ENCODE results near the gene ARHGAP42.

The ARHGAP42 gene

GRCh38 chr11:100687054-100687629, at the start of gene ARHGAP42:
Gene ARHGAP42 (plus strand): TSS chr11:100687288. CDS start chr11:100687679, 391 bp downstream.
- peak within 1 kb of the TSS; percentile 80 for H2AFZ ChIP-seq (ENCODE audit: low read length, unreplicated experiment)
- H3K4me3 ChIP-seq (ENCODE audit: low read depth, low read length): peak within 1 kb of the TSS; percentile 93
- H3K27ac ChIP-seq (ENCODE audit: low read depth, low read length): peak within 1 kb of the TSS; percentile 55; the same call in 1 of the 2 replicates
- H3K79me2 ChIP-seq (ENCODE audit: control insufficient read depth, insufficient read depth, low read length, unreplicated experiment): peaks cover 13% of the 10 kb centered on the region
- no peaks in the 10 kb centered on the region for H3K27me3 ChIP-seq (ENCODE audit: insufficient read depth, low read length)
- peaks cover 36% of the 10 kb centered on the region for H3K4me1 ChIP-seq (ENCODE audit: control insufficient read depth, insufficient read depth, low read length, unreplicated experiment)
- H3K36me3 ChIP-seq (ENCODE audit: insufficient read depth, low read length): no peaks in the 10 kb centered on the region

GRCh38 chr11:100637706-100638105, 49.4 kb upstream of the ARHGAP42 start:
- H3K79me2 ChIP-seq (ENCODE audit: control insufficient read depth, insufficient read depth, low read length, unreplicated experiment): no peaks in the 10 kb centered on the region
- no peaks in the 10 kb centered on the region for H3K27me3 ChIP-seq (ENCODE audit: insufficient read depth, low read length)
- no peak overlapping the region for H2AFZ ChIP-seq (ENCODE audit: low read length, unreplicated experiment)
- H3K36me3 ChIP-seq (ENCODE audit: insufficient read depth, low read length): no peaks in the 10 kb centered on the region
- no peak overlapping the region for H3K4me3 ChIP-seq (ENCODE audit: low read depth, low read length)
- H3K4me1 ChIP-seq (ENCODE audit: control insufficient read depth, insufficient read depth, low read length, unreplicated experiment): peaks cover 8% of the 10 kb centered on the region
- no peak overlapping the region for H3K27ac ChIP-seq (ENCODE audit: low read depth, low read length)

- Histone ChIP-seq H3K27ac (ENCODE audit: low read depth, low read length) (no peak overlapping the region), H3K27me3 (ENCODE audit: insufficient read depth, low read length) (no peaks in the 10 kb centered on the region), H3K4me1 (ENCODE audit: control insufficient read depth, insufficient read depth, low read length, unreplicated experiment) (no peaks in the 10 kb centered on the region), H2AFZ (ENCODE audit: low read length, unreplicated experiment) (no peak overlapping the region), H3K79me2 (ENCODE audit: control insufficient read depth, insufficient read depth, low read length, unreplicated experiment) (no peaks in the 10 kb centered on the region), H3K36me3 (ENCODE audit: insufficient read depth, low read length) (no peaks in the 10 kb centered on the region), H3K4me3 (ENCODE audit: low read depth, low read length) (no peak overlapping the region)
Measured at GRCh38 chr11:100638648-100639047, 48.4 kb upstream of the ARHGAP42 start.

GRCh38 chr11:100639140-100639539, 47.9 kb upstream of the ARHGAP42 start:
- H3K4me1 ChIP-seq (ENCODE audit: control insufficient read depth, insufficient read depth, low read length, unreplicated experiment): no peaks in the 10 kb centered on the region
- peak overlapping the region; percentile 64 for H2AFZ ChIP-seq (ENCODE audit: low read length, unreplicated experiment)
- H3K27me3 ChIP-seq (ENCODE audit: insufficient read depth, low read length): no peaks in the 10 kb centered on the region
- no peaks in the 10 kb centered on the region for H3K79me2 ChIP-seq (ENCODE audit: control insufficient read depth, insufficient read depth, low read length, unreplicated experiment)
- no peak overlapping the region for H3K4me3 ChIP-seq (ENCODE audit: low read depth, low read length)
- H3K36me3 ChIP-seq (ENCODE audit: insufficient read depth, low read length): no peaks in the 10 kb centered on the region
- H3K27ac ChIP-seq (ENCODE audit: low read depth, low read length): no peak overlapping the region

- H3K4me1 ChIP-seq (ENCODE audit: control insufficient read depth, insufficient read depth, low read length, unreplicated experiment): no peaks in the 10 kb centered on the region
- H3K79me2 ChIP-seq (ENCODE audit: control insufficient read depth, insufficient read depth, low read length, unreplicated experiment): no peaks in the 10 kb centered on the region
- no peaks in the 10 kb centered on the region for H3K36me3 ChIP-seq (ENCODE audit: insufficient read depth, low read length)
- H3K27me3 ChIP-seq (ENCODE audit: insufficient read depth, low read length): no peaks in the 10 kb centered on the region
- no peak overlapping the region for H3K27ac ChIP-seq (ENCODE audit: low read depth, low read length)
- no peak overlapping the region for H3K4me3 ChIP-seq (ENCODE audit: low read depth, low read length)
- no peak overlapping the region for H2AFZ ChIP-seq (ENCODE audit: low read length, unreplicated experiment)
Measured at GRCh38 chr11:100640071-100640470, 47.0 kb upstream of the ARHGAP42 start.

- no peaks in the 10 kb centered on the region for H3K36me3 ChIP-seq (ENCODE audit: insufficient read depth, low read length)
- no peaks in the 10 kb centered on the region for H3K79me2 ChIP-seq (ENCODE audit: control insufficient read depth, insufficient read depth, low read length, unreplicated experiment)
- H3K4me3 ChIP-seq (ENCODE audit: low read depth, low read length): no peak overlapping the region
- no peaks in the 10 kb centered on the region for H3K4me1 ChIP-seq (ENCODE audit: control insufficient read depth, insufficient read depth, low read length, unreplicated experiment)
- no peak overlapping the region for H3K27ac ChIP-seq (ENCODE audit: low read depth, low read length)
- H2AFZ ChIP-seq (ENCODE audit: low read length, unreplicated experiment): no peak overlapping the region
- no peaks in the 10 kb centered on the region for H3K27me3 ChIP-seq (ENCODE audit: insufficient read depth, low read length)
Measured at GRCh38 chr11:100640646-100641045, 46.4 kb upstream of the ARHGAP42 start.

GRCh38 chr11:100641456-100641855, 45.6 kb upstream of the ARHGAP42 start:
- Histone ChIP-seq H3K36me3 (ENCODE audit: insufficient read depth, low read length) (no peaks in the 10 kb centered on the region), H3K4me1 (ENCODE audit: control insufficient read depth, insufficient read depth, low read length, unreplicated experiment) (no peaks in the 10 kb centered on the region), H3K4me3 (ENCODE audit: low read depth, low read length) (no peak overlapping the region), H3K27me3 (ENCODE audit: insufficient read depth, low read length) (no peaks in the 10 kb centered on the region), H3K27ac (ENCODE audit: low read depth, low read length) (no peak overlapping the region), H2AFZ (ENCODE audit: low read length, unreplicated experiment) (no peak overlapping the region), H3K79me2 (ENCODE audit: control insufficient read depth, insufficient read depth, low read length, unreplicated experiment) (no peaks in the 10 kb centered on the region)

GRCh38 chr11:100646545-100646944, 40.5 kb upstream of the ARHGAP42 start:
- Histone ChIP-seq H2AFZ (ENCODE audit: low read length, unreplicated experiment) (no peak overlapping the region), H3K36me3 (ENCODE audit: insufficient read depth, low read length) (no peaks in the 10 kb centered on the region), H3K27ac (ENCODE audit: low read depth, low read length) (no peak overlapping the region), H3K27me3 (ENCODE audit: insufficient read depth, low read length) (no peaks in the 10 kb centered on the region), H3K4me3 (ENCODE audit: low read depth, low read length) (no peak overlapping the region), H3K79me2 (ENCODE audit: control insufficient read depth, insufficient read depth, low read length, unreplicated experiment) (no peaks in the 10 kb centered on the region), H3K4me1 (ENCODE audit: control insufficient read depth, insufficient read depth, low read length, unreplicated experiment) (no peaks in the 10 kb centered on the region)

GRCh38 chr11:100647861-100648260, 39.2 kb upstream of the ARHGAP42 start:
- Histone ChIP-seq H2AFZ (ENCODE audit: low read length, unreplicated experiment) (no peak overlapping the region), H3K4me1 (ENCODE audit: control insufficient read depth, insufficient read depth, low read length, unreplicated experiment) (no peaks in the 10 kb centered on the region)

GRCh38 chr11:100663583-100663982, 23.5 kb upstream of the ARHGAP42 start:
- Histone ChIP-seq H3K79me2 (ENCODE audit: control insufficient read depth, insufficient read depth, low read length, unreplicated experiment) (no peaks in the 10 kb centered on the region), H3K27ac (ENCODE audit: low read depth, low read length) (no peak overlapping the region), H3K36me3 (ENCODE audit: insufficient read depth, low read length) (no peaks in the 10 kb centered on the region), H3K4me3 (ENCODE audit: low read depth, low read length) (no peak overlapping the region), H3K4me1 (ENCODE audit: control insufficient read depth, insufficient read depth, low read length, unreplicated experiment) (no peaks in the 10 kb centered on the region), H3K27me3 (ENCODE audit: insufficient read depth, low read length) (no peaks in the 10 kb centered on the region), H2AFZ (ENCODE audit: low read length, unreplicated experiment) (no peak overlapping the region)

More at GRCh38 chr11:100647861-100648260, 39.2 kb upstream of the ARHGAP42 start:
- H3K36me3 ChIP-seq (ENCODE audit: insufficient read depth, low read length): no peaks in the 10 kb centered on the region
- no peak overlapping the region for H3K27ac ChIP-seq (ENCODE audit: low read depth, low read length)
- no peaks in the 10 kb centered on the region for H3K79me2 ChIP-seq (ENCODE audit: control insufficient read depth, insufficient read depth, low read length, unreplicated experiment)
- H3K4me3 ChIP-seq (ENCODE audit: low read depth, low read length): no peak overlapping the region
- no peaks in the 10 kb centered on the region for H3K27me3 ChIP-seq (ENCODE audit: insufficient read depth, low read length)

- H3K4me1 ChIP-seq (ENCODE audit: control insufficient read depth, insufficient read depth, low read length, unreplicated experiment): no peaks in the 10 kb centered on the region
- H2AFZ ChIP-seq (ENCODE audit: low read length, unreplicated experiment): no peak overlapping the region
- H3K79me2 ChIP-seq (ENCODE audit: control insufficient read depth, insufficient read depth, low read length, unreplicated experiment): no peaks in the 10 kb centered on the region
- no peaks in the 10 kb centered on the region for H3K36me3 ChIP-seq (ENCODE audit: insufficient read depth, low read length)
- no peak overlapping the region for H3K4me3 ChIP-seq (ENCODE audit: low read depth, low read length)
- no peak overlapping the region for H3K27ac ChIP-seq (ENCODE audit: low read depth, low read length)
- 0 out of 2 replicates have a peak, but pooled peaks cover 3% of the 10 kb centered on the region for H3K27me3 ChIP-seq (ENCODE audit: insufficient read depth, low read length)
Measured at GRCh38 chr11:100663996-100664395, 23.1 kb upstream of the ARHGAP42 start.

Data from ACC112 (cell line).